GM21529 (cell line): Measurements from ENCODE around the gene GLI3.

Experiments
- ATAC-seq: cut with Tn5 transposase; IDR thresholded peaks from one replicate; pipeline ENCODE4 v1.9.1; 2021; ENCODE audit not compliant: unreplicated experiment

GLI3 gene

DNA sequence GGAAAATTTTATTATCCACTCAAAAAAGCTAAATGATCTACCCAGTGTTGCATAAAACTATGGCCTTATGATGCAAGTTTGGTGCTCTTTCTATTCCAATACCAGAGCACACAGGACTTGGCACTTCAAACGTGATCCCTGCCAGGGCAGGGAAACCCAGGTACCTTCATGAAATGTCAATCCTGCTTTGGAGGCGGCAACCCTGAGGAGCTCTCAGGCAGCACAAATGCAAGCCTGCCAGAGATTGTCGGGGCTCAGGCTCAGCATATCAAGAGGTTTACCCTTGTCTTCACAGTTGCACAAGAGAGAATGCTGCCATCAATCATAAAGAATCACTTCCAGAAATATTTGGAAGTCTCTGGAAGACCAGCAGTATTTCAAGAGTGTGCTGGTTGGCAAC lies 151.5 kb downstream of the GLI3 start:
- no peak for ATAC-seq

DNA sequence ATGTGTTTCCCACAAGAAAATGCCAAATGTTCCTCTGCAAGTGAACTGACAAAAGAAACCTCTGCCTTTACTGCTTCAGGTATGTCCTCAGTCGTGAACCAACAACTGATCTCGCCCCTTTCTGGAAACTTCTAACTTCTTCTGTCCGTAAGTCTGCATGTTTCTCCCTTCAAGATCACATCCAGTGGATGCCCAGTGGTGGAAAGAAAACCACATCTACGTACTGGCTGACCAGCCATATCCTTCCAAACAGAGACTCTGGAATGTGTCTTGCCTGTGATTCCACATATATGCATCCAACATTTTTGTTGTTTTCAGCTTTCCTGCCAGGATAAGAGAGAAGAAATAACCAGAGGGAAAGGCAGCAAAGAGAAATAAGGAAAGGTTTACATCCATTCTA lies 152.7 kb downstream of the GLI3 start:
- ATAC-seq, result no peak

DNA sequence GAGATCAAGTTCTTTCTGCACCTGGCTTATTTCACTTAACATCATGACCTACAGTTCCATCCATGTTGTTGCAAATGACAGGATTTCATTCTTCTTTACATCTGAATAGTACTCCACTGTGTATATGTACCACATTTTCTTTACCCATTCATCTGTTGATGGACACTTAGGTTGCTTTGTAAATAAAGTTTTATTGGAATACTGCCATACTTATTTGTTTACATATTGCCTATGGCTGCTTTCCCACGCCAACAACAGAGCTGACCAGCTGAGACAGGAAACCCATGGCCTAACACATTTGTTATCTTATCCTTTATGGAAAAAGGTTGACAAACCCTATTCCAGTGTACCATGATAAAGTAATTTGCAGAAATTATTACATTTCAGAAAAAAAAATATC lies 153.7 kb downstream of the GLI3 start:
- ATAC-seq, result no peak

DNA sequence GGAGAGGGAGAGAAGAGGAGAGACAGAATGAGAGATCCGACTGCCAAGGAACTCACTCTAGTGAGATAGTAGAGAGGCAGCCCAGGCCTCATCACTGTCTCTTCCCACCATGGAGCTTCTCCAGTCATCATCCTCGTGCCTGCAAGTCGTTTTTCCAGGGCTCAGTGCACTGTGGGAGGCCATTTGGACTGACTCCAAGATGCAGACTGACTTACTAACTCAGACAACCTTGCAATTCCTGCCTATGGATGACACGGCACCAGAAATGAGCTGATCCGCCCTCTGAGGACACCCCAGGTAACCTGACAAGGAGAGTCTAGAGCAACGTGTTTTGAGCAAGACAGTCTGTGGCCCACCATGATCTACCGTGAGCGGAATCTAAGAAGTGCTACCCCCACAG lies 154.9 kb downstream of the GLI3 start:
- no peak for ATAC-seq

DNA sequence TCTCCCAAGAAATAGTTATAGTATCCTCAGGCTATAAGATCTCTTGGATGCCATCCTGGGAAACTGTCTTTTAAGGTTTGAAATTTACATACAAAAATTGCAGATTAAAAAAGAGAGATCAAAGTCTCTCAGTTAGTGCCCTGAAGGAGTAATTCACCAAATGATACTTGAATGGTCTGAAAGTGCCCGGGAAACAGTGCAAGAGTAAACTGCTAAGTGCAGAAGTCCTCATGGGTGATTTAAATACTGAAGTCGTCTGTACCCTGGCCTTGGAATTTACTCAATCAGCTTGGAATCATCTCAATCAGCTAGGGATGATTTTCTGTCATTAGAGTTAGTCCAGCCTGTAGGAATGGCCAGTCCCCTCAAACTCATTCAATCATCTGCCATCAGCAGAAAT lies 155.3 kb downstream of the GLI3 start:
- ATAC-seq, result no peak

DNA sequence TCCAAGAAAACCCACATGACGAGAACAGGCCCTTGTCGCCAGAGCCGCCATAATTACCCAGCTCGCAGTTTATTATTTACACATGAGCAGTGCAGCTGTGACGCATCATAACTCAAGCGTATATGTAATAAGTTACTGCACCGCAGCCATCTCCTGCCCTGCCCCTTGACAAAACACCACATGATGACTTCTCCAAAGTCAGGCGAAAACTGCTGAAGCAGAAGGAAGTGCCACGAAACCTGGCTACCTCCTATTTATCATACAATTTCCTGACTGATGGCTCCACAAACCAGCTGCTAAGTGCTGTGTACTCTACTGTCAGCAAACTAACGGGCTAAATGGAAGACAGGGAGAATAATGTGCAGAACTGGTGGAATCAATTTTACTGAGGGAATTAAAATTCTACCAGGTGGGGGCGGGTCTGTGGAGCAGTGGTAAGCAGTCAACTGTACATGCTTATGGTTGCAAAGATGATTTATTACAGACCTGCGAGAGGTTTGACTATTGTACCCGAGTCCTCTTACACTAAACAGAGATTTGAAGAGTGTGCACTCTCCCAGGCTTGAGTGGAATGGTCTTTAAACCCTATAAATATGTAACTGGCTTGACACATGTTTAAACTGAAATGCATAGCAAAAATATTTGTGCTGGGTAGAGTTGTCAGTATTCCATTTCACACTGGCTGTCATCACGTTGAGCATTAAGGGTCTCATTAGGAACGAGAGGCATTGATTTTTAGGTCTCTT lies 156.0 kb downstream of the GLI3 start:
- no peak for ATAC-seq

DNA sequence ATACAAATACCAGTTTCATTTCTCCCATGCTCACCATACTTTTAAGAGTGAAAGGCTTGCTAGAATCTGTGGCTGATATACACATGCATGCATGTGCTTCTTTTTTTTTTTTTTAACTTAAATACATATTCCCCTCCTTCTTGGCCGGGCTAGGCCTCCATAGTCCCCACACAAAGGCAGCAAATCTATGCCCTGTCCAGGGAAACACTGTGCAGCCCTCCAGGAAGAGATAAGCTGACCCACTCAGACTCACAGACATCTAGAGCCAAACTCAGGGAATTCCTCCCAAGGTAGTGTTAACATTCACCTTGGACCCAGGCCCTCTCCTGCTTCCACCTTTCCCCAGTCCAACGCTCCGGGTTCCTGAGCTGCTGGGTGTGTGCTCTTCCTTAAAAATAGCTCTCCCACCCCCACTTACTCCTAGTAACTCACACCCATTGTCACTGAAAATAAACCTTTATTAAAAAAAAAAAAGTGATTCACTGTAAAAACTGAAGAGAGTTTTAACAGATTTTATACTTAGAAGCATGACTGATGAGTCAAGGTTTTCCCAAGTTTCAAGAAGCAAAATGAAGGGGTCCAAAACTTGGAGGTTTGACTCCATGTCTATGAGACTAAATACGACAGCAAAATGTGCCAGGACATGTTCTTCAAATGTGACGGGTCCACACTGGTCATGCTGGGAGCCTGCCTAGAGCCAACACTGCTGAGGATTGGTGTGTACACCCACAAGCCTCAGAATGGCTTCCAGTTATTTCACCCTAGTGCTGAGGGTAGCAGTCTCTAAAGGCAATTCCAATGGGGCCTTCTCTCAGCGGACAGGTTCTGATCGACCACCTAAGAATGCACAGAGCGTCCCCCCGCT lies 159.5 kb downstream of the GLI3 start:
- no peak for ATAC-seq

DNA sequence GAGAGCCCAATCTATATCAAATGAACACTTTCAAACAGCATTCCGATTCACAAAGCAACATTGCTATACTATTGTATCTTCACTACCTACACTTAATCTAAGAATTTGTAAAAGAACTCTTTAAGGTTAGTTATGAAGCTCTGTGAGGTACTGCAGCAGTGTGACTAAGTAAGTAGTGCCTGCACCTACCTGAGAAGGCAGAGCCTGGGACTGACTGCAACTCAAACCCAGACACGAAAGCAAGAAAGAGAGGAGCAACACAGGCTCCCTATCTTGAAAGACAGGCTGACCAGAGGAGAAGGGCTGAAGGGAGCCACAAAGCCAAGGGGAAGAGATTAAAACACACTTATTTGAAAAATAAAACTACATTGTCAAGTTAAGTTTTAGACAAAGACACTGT lies 160.1 kb downstream of the GLI3 start:
- no peak for ATAC-seq

DNA sequence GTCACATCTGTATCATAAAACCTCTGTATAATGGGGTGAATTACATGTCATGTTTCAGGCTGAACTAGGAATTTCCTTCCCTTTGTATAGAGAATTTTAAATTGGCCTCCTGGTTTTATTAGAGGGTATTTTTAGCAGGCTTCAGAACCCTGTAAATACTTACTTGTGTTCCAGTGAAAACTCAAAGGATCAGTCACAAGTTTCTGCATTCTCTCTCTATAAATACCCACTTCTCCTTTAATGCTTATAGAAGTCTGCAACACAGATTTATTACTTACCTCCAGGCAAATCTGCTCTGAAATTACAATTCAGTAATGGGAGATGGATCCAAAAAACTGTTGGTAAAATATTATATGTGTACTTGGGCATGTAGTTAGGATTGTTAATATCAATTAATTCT lies 161.6 kb downstream of the GLI3 start:
- ATAC-seq, result no peak

DNA sequence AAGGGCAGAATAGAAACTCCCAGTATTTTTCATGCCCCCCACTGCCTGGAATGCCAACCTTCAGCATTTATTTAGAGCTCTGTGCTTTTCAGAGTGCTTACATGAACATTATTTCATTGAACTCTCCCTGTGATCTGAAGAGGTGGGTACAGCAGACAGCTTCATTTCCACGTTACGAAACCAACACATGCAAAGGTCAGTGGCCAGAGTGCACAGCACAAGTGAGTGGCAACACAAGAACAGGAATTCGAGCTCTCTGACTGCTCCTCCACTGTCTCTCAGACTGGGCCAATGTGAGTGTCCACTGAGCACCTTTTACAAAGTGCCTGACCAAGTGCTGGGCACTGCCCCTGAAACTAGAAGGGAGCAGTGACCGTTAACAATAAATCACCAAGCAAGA lies 162.9 kb downstream of the GLI3 start:
- ATAC-seq, result no peak

DNA sequence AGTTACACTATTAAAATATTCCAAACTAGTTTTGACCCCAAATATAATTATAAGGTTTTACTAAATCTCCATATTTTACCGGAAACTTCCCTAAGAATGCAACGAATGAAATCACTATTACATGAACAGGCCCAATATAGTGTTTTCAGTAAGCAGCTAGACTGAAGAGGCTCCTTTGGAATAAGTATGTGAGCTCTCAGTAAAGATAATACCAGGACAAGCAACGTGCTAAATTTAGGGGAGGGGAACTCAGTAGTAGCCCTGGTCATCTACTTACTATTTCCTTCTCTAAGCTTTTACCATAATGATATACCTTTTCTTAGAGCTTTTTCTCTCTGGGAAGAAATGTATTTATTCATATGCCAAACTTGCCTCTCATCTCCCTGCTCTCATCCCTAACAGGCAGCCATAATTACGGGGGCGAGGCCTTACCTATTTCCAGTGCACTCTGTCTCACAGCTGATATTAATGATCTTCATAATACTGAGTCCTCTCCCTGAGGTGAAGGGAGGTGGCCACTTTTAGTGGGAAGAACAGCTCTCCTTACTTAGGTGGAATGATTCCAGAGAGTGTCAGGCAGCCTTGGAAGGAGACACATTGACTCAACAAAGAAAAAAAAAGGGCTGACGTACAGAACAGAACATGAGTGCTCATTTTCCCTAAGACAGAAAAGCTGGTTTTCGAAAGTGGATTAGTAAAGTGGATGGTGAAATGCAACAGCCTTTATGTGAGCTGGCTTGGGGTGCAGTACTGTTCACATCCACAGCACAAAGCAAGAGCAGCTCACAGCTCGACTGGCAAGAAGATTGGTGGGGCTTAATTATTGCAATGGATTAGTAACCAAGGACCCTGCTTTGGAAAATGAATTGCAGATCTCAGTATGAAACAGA lies 165.4 kb downstream of the GLI3 start:
- no peak for ATAC-seq

DNA sequence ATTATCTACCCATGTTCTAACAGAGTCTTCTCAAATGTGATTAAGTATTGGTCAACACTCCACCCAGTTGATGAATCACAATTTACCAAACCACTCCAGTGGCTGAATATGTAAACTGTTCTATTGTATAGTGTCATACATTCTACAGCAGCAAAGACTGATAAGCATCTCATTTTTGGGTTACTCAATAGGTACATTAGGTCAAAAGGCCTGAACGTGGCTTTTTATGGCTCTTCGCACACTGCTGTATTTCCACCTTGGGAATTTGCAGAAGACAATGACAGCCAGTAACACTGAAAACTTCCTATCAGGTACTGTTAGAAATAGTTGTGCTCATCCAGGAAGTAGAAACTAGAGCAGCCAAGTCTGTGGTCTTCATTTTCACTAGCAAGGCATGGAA lies 166.9 kb downstream of the GLI3 start:
- no peak for ATAC-seq

DNA sequence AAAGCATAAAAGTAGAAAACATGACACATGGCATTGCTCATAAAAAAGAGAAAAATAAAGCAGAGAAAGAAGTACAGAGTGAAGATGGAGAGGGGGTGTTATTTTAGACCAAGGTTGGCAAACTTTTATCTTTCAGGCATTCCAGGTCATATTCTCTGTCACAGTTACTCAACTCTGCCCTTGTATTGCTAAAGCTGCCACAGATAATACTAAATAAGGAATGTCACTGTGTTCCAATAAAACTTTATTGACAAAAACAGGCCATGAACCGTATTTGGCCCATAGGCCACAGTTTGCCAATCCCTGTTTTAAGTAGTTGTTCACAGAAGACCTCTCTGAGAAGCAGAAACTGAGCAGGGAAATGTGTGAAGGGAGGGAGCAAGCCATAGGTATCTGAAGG lies 167.4 kb downstream of the GLI3 start:
- ATAC-seq, result no peak

DNA sequence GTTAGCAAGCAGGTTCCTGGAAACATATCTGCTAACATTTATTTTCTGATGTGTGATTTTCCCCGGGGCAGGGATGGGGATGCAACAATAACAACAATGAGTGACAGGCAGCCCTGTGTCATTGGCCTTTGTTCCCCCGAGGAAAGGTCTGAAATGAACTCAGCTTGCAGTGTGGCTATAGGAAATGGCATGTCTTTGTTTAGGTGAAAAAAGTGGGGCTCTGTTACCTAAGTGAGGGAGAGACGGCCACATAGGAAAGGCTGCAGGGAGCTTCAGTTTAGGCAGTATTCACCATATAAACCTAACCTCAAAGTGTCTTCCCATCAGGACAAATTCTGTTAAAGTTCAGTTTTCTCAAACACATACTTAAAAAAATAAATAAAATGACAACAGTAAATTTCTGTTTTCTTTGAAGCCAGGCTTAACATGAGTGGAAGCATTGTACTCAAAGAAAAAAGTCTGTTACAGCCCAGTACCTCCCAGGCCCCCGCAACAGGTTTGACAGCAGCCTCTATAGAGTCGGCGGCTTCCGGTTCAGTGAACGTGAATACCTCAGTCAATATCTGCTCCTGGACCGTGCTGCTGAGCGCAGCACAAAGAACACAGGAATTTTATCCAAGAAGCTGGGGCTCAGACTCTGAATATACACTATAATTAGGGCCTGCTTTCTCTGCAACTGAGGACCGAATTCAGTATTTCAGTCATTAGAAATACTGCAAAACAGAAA lies 168.3 kb downstream of the GLI3 start:
- no peak for ATAC-seq

DNA sequence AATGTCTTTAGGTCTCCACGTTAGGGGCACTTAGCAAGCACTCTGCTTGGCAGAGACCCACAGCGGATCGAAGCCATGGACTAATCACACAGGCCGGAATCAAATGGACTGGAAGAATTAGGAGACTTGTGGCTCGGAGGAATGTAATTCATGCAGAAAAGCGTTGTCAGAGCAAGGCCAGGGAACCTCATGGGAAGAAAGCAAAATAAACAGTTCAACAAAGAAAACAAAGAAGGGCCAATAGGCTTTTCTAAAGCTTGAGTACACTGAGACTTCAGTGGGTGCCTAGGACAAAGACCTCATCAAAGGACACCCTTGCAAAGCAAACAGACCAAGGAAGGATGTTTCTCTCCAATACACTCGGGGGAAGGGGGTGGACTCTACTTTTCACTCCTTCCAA lies 171.1 kb downstream of the GLI3 start:
- no peak for ATAC-seq

DNA sequence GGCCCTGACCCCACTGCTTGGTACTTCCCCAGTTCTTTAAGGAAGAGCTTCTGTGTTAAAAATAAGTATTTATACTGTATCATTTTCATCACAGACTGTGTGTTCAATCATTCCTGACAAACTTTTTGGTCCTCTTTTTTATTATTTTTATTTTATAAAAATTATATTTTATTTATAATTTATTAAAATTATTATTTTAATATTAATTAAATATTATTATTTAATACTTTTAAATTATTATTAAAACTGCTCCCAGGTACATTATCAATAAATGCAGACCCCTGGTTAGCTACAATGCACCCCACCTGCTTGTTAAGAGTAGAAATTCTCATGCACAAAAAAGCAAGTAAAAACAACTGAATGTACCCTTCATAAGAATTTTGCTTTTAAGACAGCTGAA lies 172.0 kb downstream of the GLI3 start:
- no peak for ATAC-seq

DNA sequence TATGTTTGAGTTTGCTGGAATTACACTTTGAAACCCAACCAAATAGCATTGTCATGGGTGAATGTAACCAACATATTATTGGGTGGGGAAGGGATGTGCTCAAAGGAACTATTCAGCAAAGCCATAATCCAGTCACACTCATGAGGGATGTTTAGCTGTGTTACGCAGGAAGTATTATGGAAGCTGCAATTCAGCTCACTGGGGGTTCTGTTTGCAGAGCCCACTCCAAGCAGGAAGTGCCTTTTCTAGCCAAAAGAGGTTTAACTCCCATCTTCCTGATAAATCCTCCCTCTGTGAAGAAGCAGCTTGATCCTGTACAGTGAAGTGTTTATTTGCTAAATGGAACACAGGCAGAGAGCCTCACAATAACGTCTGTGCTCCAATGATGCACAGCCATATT lies 172.5 kb downstream of the GLI3 start:
- no peak for ATAC-seq

DNA sequence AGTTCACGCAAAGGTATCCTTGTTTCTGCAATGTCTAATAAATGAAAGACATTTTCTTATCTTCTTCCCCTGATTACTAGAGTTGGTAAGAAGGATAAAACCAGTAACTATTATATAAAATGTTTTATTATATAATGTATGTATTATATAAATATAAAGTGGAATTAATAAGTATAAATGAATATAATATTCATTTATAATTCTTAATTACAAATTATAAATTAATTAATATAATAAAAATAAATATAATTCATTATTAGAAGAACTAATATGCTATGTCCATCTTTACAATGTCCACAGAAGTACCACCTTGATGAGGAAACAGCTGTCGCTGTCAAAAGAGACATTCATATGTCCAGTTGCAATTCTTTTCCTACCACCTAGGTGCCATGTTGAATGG lies 177.7 kb downstream of the GLI3 start:
- ATAC-seq, result no peak

DNA sequence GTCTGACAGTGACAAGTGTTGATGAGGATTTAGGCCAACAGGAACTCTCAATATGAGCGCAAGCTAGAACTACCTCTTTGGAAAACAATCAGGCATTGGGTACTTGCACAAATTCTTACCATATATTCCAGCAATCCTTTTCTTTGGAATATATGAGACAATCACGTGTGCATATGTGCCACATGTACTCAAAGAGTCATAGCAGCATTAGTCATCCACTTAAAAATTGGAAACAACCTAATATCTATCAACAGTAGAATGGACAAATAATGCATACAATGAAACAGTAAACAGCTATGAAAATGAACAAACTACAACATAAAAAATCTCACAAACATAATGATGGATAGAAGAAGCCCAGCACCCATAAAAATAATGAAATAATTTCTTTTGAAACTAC lies 179.7 kb downstream of the GLI3 start:
- ATAC-seq, result no peak

DNA sequence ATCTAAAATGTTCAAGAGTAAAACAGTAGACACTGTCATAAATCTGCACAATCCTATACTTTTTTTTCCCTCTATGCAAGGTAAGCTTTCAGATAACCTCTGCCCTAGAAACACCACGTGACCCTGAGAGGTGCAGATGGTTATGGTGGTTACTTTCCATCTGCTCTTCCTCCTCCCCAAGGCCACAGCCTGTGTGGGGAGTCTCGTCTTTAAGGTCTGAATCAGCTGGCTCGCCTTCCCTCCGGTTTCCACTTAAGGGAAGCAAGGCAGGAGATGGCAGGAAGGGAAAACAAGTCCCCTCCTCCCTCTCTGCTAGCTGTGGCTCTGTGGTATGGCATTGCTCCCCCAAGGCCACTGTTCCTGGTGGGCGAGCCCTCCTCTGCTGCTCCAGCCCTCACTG lies 181.8 kb downstream of the GLI3 start:
- ATAC-seq, result no peak

DNA sequence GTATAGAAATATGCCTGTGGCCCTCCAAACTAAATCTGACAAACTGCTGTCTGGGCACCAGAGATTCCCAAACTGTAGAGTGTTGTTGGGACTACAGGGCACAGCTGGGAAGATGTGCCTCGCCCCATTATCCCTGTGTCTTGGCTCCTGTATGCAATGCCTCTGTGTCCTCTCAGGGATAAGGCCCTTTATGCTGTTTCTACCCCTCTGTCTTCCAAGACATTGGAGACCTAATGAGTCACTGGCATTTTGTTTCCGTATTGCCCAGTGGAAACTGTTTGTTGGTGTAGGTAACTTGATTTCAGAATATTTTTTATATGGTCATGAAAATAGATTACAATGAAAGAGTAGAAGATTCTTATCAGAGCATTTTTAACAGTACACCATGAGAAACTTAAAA lies 183.2 kb downstream of the GLI3 start:
- ATAC-seq, result no peak
